Cerebellar cortex (tissue), 1 donor: ENCODE data around the gene NHLH2.

Source experiments
- DNase-seq: peaks from one replicate; pipeline ENCODE4 v3.0.0-alpha.2; 2015; ENCODE audit warnings: low spot score

Gene NHLH2

GRCh38 chr1:115837740-115838421 lies 3.0 kb downstream of the NHLH2 start:
- peak; percentile 40 for DNase-seq

DNA sequence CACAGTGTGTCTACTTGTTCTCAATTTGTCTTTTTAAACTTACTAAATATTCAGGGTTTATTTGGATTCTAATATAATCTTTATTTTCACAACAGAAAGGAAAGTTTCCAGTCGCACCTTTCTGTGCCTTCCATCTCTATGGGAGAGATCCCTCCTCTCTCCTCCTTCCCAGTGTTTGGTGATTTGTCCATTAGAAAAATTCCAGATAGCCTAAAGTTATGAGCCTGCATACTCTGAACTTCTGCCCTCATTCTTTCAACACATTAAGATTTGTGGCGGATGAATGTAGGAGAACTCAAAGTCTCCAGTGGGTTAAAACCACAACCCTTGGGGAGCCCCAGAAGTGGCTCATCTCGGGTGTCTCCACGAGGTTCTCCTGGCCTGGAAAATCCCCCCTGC lies 3.6 kb downstream of the NHLH2 start:
- DNase-seq = no peak

DNA sequence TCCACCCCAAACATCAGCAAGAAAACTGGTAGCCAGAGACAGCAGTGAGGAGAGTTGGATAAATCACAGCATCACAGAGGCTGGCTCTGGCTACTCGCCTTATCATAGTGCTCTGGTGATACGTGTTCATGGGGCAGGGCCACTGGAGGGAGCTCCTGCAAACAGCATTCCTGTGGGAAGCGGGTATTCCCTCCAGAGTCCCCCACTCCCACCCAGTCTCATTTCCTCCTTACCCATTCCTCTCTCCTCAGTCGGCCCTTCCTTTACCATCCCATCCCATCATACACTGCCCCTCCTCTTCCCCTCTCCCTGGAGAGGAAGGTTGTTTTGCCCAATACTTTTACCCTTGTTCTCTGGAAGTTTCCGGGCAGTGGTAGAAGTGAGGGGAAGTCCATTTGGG lies 7.1 kb downstream of the NHLH2 start:
- no peak for DNase-seq

DNA sequence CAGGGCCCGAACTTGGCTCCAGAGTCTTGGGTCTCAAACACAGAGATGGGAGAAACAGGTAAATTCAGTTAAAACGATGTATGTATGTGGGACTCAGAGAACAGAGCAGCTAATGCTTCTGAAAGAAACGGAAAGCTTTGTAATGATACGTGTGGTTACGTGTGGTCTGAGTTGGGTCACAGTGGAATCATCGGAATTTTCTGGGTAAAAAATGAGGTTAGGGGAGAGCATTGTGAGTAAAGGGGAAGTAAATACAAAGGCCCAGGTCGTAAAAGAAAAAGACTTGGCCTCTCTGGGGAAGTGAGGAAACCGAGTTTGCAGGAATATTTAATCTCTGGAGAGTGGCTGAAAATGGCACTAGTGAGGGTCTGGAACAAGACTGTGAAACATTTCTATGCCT lies 8.3 kb downstream of the NHLH2 start:
- no peak for DNase-seq

DNA sequence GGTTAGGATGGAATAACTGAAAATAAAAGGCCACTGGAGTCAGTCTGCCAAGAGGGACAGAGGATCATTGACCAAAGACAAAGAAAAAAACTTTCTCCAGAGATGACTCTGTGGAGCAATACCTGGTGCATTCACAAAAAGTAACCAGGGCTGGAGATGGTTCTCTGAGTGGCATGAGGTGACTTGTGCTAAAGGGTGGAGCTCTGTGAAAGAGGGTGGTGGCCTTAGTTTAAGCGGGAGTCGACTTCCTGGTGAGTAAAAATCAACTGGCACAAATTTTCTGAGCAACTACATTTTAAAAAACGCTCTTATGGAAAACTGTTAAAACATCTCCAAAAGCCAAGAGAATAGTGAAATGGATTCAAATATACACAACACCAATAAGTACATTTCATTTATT lies 10.0 kb downstream of the NHLH2 start:
- DNase-seq = no peak

DNA sequence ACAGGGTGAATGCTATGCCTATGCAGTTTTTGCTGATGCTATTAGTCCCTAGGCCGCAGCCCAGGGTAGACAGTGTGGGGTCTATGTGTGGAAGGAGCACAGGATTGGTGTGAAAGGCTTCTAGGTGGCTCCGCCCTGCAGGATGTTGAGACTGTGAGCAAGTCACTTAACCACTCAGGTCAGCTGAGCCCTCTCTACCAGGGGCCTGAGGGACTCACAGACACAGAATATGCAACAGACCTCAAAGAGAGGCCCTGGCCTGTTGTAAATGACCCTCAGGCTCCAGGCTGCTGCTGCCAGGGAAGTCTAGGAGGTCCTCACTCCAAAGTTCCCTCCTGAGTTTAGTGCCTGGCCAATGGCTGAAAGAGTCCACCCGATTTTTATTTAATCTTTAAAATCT lies 11.0 kb downstream of the NHLH2 start:
- no peak for DNase-seq

DNA sequence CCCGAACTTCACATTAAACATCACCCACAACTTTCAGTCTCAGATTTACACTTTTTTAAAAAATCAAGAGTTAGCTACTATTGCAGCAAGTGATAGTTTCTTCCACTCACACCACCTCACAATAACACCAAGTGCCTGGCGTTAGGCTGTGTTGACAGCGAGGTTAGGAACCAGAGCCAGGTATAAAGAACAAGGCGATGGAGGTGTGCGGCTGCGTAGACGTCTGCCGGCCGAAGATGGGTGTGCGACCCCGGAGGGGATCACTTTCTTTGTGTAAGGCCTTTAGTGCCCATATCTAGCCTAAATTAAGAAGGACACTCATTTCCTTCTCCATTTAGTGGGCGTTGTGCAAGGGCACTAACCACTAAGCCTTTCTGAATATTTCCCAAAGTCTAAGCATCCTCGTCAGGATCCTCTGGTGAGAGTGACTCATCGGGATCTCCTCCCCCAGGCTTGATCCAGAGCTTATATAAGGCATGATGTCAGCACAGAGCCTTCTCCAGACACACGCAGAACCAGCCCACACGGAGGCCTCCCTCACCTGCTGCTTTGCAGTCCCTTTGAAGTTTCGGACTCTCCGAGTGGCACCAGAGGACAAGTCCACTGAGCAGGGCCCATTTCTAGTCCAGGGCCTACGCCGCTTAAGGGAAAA lies 11.8 kb downstream of the NHLH2 start:
- peak; percentile 87 for DNase-seq

DNA sequence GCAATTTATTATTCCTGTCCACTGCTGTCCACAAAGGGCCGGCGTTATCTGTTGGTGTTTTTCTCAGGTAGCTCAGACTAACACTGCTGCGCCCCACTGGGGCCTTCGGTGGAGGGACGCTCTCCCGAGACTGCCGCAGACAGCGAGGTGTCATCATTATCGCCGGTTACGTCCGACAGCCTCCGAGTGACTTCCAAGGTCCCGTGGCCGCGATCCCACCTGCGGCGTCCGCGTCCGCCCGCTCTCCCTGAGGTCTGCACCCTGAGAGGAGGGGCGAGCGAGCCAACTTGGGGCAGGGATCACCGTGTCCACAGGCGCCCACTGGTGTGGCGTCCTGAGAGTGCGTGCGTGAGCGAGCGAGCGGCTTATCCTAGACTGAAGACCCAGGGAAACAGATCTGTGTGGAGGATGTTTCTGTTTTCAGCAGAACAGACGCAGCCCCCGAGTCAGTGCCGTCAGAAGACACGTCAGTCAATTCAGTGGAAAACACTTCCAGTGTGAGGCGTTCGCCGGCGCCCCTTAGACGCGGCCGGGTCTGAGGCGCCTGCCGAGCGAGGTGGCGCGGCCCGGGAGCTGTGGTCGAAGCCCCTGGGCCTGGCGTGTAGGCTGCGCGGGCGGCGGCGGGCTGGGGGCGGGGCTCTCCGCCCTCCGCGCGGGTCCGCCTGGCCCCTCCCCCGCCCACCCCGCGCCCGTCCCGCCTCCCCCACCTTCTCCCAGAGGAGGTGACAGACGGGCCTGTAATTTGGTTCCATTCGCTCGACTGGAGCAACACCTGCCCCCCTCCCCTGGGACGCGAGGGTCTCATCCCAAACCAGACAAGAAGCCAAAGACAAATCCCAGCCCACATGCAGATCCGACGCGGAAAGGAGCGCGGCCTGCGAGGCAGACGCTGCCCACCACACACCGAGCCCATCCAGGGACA lies 12.6 kb downstream of the NHLH2 start:
- peak; percentile 40 for DNase-seq

GRCh38 chr1:115827452-115828044 lies 13.4 kb downstream of the NHLH2 start:
- no peak for DNase-seq

GRCh38 chr1:115826628-115827027 lies 14.3 kb downstream of the NHLH2 start:
- no peak for DNase-seq

DNA sequence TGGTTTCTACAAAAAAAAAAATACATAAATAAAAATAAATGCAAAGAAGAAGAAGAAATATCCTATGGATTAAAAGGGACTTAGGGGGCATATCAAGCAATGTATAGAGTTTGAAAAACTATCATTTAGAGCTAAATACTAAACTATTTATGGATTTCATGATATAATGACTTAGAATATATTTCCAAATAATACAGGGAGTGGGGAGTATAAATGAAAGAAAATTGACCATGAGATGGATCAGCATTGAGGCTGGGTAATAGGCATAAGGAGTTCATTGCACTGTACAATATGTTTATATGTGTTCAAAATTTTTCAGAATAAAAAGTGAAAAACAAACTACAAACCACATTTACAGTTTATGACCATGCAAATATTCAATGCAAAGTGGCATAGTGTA lies 18.8 kb downstream of the NHLH2 start:
- DNase-seq = no peak

GRCh38 chr1:115815694-115816093 lies 25.2 kb downstream of the NHLH2 start:
- no peak for DNase-seq

DNA sequence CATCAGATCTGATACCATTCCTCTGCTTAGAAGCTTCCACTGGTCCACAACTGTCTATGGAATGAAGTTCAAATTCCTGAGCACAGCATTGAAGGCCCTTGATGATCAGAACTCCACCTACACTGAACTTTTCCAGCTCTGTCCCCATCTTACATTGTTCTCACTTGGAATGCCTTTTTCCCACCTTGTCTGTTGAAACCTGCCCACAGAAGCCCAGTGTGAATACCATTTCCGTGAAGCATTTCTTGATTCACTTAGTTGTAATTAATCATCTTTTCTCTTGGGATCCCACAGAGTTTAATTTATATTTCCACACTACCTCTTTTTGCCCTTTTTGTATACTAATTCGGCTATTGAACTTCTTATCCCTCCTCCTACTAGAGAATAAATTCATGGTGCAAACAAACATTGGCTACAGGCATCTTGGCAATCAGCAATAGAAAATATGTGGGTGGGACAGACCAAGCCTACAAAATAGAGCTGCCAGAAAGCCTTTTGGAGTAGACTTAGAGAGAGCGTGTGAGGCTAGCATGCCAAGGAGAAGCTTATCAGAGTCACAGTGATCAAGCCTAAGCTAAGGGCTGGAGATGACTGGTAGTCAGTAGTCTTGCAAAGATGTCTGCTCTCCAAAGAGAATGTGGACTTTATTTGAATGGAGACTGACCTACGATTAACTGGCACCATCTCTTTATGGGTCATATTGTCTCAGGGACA lies 26.1 kb downstream of the NHLH2 start:
- DNase-seq = no peak

- DNase-seq = no peak
These were observed 27.2 kb downstream of the NHLH2 start for GRCh38 chr1:115813727-115814126.

DNA sequence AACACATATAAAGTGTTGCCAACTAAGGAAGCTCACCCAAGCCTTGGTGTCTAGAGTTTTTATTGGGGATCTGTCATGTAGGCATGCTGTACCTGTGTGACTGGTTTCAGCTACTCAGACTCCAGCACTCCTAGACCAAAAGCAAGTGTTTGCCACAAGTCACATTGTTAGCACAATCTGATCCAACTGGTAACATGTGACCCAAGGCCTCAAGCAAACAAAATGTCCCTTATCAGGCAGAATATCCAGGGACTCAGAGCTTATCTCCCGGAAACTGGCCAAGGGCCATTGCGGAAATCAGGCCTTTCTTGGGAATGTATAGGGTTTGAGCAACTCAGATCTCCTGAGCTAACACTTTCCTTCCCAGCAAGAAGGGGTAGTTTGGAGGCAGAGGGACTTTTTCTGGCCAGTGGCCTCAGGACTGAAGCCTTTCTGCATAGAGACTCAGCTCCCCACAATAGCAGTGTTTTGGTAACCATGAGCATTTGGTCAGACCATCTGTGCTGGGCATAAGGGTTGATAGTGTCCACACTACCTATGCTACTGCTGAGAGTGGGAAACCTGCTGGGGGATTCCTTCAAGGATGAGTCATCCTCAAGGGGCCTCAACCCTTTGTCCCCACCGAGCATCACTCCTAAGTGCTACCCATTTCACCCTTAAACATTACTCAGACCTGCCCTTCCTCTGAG lies 29.6 kb downstream of the NHLH2 start:
- peak; percentile 56 for DNase-seq

DNA sequence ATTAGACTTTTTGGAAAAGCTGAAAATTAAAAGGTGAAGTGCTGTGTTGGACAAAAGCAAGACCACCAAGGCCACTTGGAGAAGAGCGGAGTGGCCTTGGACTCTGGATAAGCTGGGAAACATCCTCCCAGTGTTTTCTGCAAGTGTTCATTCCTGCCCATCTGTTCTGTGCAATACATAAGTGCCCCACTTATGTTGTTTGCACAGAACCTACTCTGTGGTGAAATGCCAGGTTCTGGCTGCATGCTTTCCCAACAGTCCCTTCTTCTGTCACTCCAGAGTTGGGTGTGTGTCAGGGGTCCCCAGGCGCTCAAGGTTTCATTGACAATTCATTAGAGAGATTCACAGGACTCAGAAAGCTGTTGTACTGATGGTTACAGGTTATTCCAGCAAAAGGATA lies 30.3 kb downstream of the NHLH2 start:
- DNase-seq = no peak

DNA sequence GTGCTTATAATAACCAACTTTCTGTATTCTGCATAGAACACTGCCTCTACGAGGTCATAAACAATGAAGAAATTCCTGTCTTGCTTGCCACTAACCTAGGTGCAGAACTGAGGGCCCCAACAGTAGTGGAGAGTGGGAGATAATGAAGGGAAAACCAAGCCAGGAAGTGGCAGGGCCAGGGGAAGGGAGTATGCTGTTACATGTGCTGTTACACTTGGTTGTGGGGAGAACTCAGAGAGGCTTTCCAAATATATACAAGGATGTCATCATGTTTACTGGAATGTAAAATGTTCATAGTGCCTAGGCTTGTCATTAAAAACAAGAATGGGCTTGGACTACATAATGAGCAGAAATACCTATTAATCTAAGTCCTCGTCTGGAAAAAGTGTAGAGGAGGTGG lies 31.1 kb downstream of the NHLH2 start:
- DNase-seq = no peak

- no peak for DNase-seq
These were observed 31.9 kb downstream of the NHLH2 start for GRCh38 chr1:115809076-115809475.

DNA sequence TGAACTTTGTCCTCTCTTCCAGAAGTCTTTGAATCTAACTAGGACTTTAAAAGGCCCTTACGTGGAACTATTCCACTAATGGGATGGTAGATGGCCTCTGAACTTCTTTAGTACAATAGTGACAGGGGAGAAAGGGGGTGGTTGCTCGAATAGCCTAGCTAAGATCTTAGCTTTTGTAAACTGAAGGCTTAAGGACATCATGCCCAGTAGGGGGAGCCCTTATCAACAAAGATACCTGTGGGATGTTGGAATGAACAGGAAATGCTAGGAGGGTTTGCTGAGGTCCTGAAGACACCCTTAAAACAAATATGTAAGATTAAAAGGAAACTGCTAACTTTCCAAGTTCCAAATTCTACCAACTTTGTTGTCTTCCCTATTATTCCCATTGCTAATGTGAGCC lies 33.2 kb downstream of the NHLH2 start:
- peak; percentile 80 for DNase-seq

- DNase-seq = no peak
These were observed 35.3 kb downstream of the NHLH2 start for GRCh38 chr1:115805597-115805996.

- DNase-seq = no peak
These were observed 38.5 kb downstream of the NHLH2 start for GRCh38 chr1:115802416-115802815.
